Activated CD8-positive, alpha-beta T cell treated with anti-CD3 and anti-CD28 coated beads for 36 hours (primary cell): ENCODE data around the gene KCNC4. TPM values are rescaled to one million over a fixed set of nuclear protein-coding genes. Genes with fewer than 3 reads are reported as not detected.

Source experiments
- ATAC-seq: fragments of 200-7000 bp; cut with Tn5 transposase; one replicate; pipeline ENCODE4 v1.10.0; 2021; ENCODE audit warnings: mild to moderate bottlenecking, moderate library complexity
- CTCF ChIA-PET: fragments of 350-600 bp; sonication (Branson Sonifier 250); formaldehyde crosslinking; loops from one replicate; lab custom pipeline; 2021; ENCODE audit warnings: antibody characterized with exemption; lab: Charles Lee
- POLR2A ChIA-PET: fragments of 350-600 bp; sonication (Branson Sonifier 250); formaldehyde crosslinking; loops from one replicate; lab custom pipeline; 2021; ENCODE audit warnings: antibody characterized with exemption; lab: Charles Lee
- DNase-seq: peaks from one replicate; pipeline ENCODE4 v3.0.0-alpha.2; 2020
- H3K27ac Mint-ChIP-seq: one replicate; pipeline ENCODE4 v1.8.0; 2021; ENCODE audit warnings: mild to moderate bottlenecking, mixed read lengths
- H3K27me3 Mint-ChIP-seq: one replicate; pipeline ENCODE4 v1.8.0; 2021; ENCODE audit warnings: mixed read lengths
- H3K36me3 Mint-ChIP-seq: one replicate; pipeline ENCODE4 v1.8.0; 2021; ENCODE audit warnings: low read depth, mixed read lengths
- H3K4me1 Mint-ChIP-seq: one replicate; pipeline ENCODE4 v1.8.0; 2021; ENCODE audit warnings: low read depth, mixed read lengths
- H3K4me3 Mint-ChIP-seq: one replicate; pipeline ENCODE4 v1.8.0; 2021; ENCODE audit warnings: mild to moderate bottlenecking, moderate library complexity, mixed read lengths
- H3K9me3 Mint-ChIP-seq: one replicate; pipeline ENCODE4 v1.8.0; 2021; ENCODE audit warnings: mixed read lengths
- intact Hi-C: fragments of 100-400 bp; cut with micrococcal nuclease; formaldehyde crosslinking; loops from one replicate; pipeline ENCODE4 v1.10.0; 2022
- total RNA-seq, 2 experiments: library from RNA; stranded (reverse); gene quantifications; one replicate each; pipeline ENCODE4 v1.2.3, GENCODE V29; 2021
- TF ChIP-seq, protein P1 (sequence below): fragments of 200-600 bp; IDR thresholded peaks from one replicate; pipeline ENCODE4 v1.8.0; 2022; ENCODE audit warnings: antibody characterized with exemption, mild to moderate bottlenecking

Gene KCNC4
- total RNA-seq, 2 experiments from 2014 or later = 10.7 to 12.2 TPM

DNA sequence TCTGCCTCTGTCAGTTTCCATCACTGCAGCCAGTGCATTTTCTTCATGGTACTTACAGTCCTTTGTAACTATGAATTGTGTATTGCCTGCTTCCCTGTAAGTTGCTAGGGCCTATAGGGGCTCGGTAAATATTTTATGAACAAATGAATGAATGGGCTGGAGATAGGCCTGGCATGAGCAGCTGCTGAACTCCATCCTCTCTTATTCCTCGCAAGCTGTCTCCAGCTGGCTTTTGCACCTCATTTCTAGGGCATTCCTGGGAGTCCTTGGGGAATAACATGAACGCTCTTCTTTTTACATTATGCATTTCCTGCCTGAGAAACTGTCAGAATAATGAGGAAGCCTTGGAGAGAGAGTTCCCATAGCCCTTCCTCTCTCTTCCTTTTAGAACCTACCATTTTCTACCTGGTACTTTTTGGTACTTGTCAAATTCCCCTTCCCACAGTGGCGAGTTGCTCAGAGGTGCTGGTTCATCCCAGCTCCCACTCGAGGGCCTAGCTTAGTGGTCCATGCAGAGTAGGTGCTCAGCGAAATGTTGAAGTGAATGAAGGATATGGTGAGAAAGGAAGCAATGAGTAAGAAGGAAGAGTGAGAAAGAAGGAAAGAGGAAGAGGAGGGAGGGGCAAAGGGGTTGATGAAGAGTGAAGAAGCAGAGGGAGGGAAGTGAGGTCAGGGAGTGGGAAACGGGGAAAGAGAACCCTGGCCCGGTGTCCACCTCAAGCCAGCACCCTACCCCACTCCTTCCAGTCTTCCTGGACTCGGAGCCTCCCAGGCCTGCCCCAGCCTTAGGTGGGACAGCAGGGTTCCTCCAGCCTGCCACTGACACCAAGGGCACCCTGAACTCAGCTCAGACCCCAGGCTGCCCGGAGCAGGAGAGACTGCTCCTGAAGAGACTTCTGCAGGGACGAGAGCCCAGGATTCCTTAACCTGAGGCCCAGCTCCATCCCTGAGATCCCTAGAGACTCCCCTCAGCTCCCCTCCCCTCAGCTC, 29.6 kb downstream of the KCNC4 start:
- no peak for DNase-seq
- ChIA-PET POLR2A (interaction anchor here (1.0 kb wide), 1 partner anchor 29 kb away, joined by 3 read pairs; no protein-coding TSS in a partner anchor), CTCF (interaction anchor here (1.0 to 1.1 kb wide), 3 partner anchors 29 to 73 kb away, joined by 3 to 4 read pairs (median 4); no protein-coding TSS in a partner anchor)
- TF ChIP-seq, protein P1, sequence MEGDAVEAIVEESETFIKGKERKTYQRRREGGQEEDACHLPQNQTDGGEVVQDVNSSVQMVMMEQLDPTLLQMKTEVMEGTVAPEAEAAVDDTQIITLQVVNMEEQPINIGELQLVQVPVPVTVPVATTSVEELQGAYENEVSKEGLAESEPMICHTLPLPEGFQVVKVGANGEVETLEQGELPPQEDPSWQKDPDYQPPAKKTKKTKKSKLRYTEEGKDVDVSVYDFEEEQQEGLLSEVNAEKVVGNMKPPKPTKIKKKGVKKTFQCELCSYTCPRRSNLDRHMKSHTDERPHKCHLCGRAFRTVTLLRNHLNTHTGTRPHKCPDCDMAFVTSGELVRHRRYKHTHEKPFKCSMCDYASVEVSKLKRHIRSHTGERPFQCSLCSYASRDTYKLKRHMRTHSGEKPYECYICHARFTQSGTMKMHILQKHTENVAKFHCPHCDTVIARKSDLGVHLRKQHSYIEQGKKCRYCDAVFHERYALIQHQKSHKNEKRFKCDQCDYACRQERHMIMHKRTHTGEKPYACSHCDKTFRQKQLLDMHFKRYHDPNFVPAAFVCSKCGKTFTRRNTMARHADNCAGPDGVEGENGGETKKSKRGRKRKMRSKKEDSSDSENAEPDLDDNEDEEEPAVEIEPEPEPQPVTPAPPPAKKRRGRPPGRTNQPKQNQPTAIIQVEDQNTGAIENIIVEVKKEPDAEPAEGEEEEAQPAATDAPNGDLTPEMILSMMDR = no peak
- peak overlapping the region; percentile 34 for H3K27ac Mint-ChIP-seq
- no peak overlapping the region for H3K4me3 Mint-ChIP-seq
- H3K9me3 Mint-ChIP-seq = no peaks in the 10 kb centered on the region
- peaks cover 6% of the 10 kb centered on the region for H3K36me3 Mint-ChIP-seq
- peaks cover 54% of the 10 kb centered on the region for H3K4me1 Mint-ChIP-seq
- H3K27me3 Mint-ChIP-seq = no peaks in the 10 kb centered on the region
- intact Hi-C loops = no loop called here
- ATAC-seq = no peak

GRCh38 chr1:110240476-110241210, 30.5 kb downstream of the KCNC4 start:
- intact Hi-C loops = no loop called here
- ATAC-seq (no peak), DNase-seq (no peak)
- H3K9me3 Mint-ChIP-seq = no peaks in the 10 kb centered on the region
- H3K36me3 Mint-ChIP-seq = peaks cover 3% of the 10 kb centered on the region
- H3K27ac Mint-ChIP-seq = peak overlapping the region; percentile 28
- POLR2A ChIA-PET = no interaction called here
- no peak overlapping the region for H3K4me3 Mint-ChIP-seq
- peaks cover 45% of the 10 kb centered on the region for H3K4me1 Mint-ChIP-seq
- CTCF ChIA-PET = interaction anchor here (0.7 to 6.8 kb wide), 3 partner anchors 32 to 74 kb away, joined by 3 to 31 read pairs (median 4); no protein-coding TSS in a partner anchor
- no peaks in the 10 kb centered on the region for H3K27me3 Mint-ChIP-seq
- TF ChIP-seq, protein P1 = no peak

DNA sequence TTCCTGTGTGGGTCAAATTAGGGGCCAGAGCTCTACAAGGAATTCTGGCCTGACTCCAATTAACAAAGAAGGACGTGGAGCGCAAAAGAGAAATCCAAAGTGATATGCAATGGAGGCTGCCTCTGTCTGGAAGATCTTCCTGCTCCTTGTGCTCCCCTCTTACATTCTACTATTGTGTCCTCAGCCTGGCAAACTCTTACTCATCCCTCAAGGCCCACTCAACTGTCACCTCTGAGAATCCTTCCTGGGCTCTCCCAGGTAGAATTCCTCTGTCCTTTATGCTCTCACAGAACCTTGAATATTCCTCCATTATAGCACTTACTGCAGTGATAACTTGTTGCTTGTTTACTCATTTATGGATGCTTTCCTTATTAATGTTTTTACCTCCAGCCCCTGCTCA, 31.4 kb downstream of the KCNC4 start:
- CTCF ChIA-PET = interaction anchor here (0.7 to 6.8 kb wide), 2 partner anchors 33 to 73 kb away, joined by 3 to 31 read pairs; no protein-coding TSS in a partner anchor
- Mint-ChIP-seq H3K27me3 (no peaks in the 10 kb centered on the region), H3K27ac (peak overlapping the region; percentile 28), H3K36me3 (peaks cover 3% of the 10 kb centered on the region), H3K4me1 (peaks cover 37% of the 10 kb centered on the region), H3K4me3 (no peak overlapping the region), H3K9me3 (no peaks in the 10 kb centered on the region)
- ATAC-seq (no peak), DNase-seq (no peak)
- TF ChIP-seq, protein P1 = no peak
- intact Hi-C loops = no loop called here
- POLR2A ChIA-PET = no interaction called here

DNA sequence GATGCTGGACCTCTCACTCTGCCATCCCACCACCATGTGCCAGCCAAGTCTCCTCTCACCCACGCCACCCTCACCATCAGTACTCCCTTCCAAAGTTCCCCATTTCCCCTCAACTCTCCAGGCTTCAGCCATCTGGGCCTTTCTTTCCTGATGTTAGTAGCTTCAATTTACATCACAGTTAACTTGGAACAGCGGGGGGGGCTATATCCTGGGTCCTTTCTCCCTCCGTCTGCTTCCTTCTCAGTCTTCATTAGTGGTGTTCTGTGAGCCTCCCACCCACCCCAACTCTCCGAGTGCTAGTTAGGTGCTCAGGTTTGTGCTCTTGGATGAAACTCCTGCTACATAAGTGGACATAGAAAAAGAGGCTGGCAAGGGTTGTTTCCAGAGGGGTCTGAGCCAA, 31.9 kb downstream of the KCNC4 start:
- Mint-ChIP-seq H3K36me3 (peaks cover 2% of the 10 kb centered on the region), H3K27me3 (no peaks in the 10 kb centered on the region), H3K4me3 (no peak overlapping the region), H3K4me1 (peaks cover 31% of the 10 kb centered on the region), H3K27ac (no peak overlapping the region), H3K9me3 (no peaks in the 10 kb centered on the region)
- intact Hi-C loops = no loop called here
- ATAC-seq (no peak), DNase-seq (no peak)
- ChIA-PET POLR2A (no interaction called here), CTCF (interaction anchor here (6.8 kb wide), 1 partner anchor 34 kb away, joined by 31 read pairs; no protein-coding TSS in a partner anchor)
- TF ChIP-seq, protein P1 = no peak
